ENCODE measurements around the gene ELMOD3. TPM values are rescaled to one million over a fixed set of nuclear protein-coding genes. Genes with fewer than 3 reads are reported as not detected.
"Not testable (repeated sequence)": the region's sequence is repeated elsewhere in the genome, so short reads cannot be mapped to it uniquely, and the experiment has no call there.

Gene ELMOD3
- total RNA-seq, 1 donor from 2014 or later = 17.1 TPM

GRCh38 chr2:85367180-85367579 lies 12.6 kb downstream of the ELMOD3 start:
- no peak for FAIRE-seq

GRCh38 chr2:85368921-85369320 lies 14.4 kb downstream of the ELMOD3 start:
- FAIRE-seq = no peak
- no peak for DNase-seq (ENCODE audit: low spot score in 2 of 2)

More at GRCh38 chr2:85367180-85367579, 12.6 kb downstream of the ELMOD3 start:
- no peak for DNase-seq (ENCODE audit: low spot score in 2 of 2)

GRCh38 chr2:85369500-85369899 lies 14.9 kb downstream of the ELMOD3 start:
- DNase-seq (ENCODE audit: low spot score in 2 of 2) = no peak
- no peak for FAIRE-seq

- DNase-seq (ENCODE audit: low spot score in 2 of 2) (no peak), FAIRE-seq (no peak)
Observed at GRCh38 chr2:85371045-85371444, 16.5 kb downstream of the ELMOD3 start.

GRCh38 chr2:85376291-85377065 lies 21.9 kb downstream of the ELMOD3 start:
- DNase-seq (ENCODE audit: low spot score in 2 of 2) (no peak), FAIRE-seq (no peak)

GRCh38 chr2:85377083-85377482 lies 22.5 kb downstream of the ELMOD3 start:
- DNase-seq (ENCODE audit: low spot score in 2 of 2) = no peak
- no peak for FAIRE-seq

GRCh38 chr2:85378257-85378656 lies 23.7 kb downstream of the ELMOD3 start:
- DNase-seq (ENCODE audit: low spot score in 2 of 2) = no peak
- no peak for FAIRE-seq

GRCh38 chr2:85380048-85380447 lies 25.5 kb downstream of the ELMOD3 start:
- DNase-seq (ENCODE audit: low spot score in 2 of 2) (no peak), FAIRE-seq (no peak)

- FAIRE-seq; DNase-seq (ENCODE audit: low spot score in 2 of 2): not testable (repeated sequence)
Observed at GRCh38 chr2:85383151-85383550, 28.6 kb downstream of the ELMOD3 start.

GRCh38 chr2:85383850-85384249 lies 29.3 kb downstream of the ELMOD3 start:
- FAIRE-seq (no peak), DNase-seq (ENCODE audit: low spot score in 2 of 2) (no peak)

- FAIRE-seq = no peak
- no peak for DNase-seq (ENCODE audit: low spot score in 2 of 2)
Observed at GRCh38 chr2:85385746-85386145, 31.2 kb downstream of the ELMOD3 start.

GRCh38 chr2:85387754-85388153 lies 33.2 kb downstream of the ELMOD3 start:
- FAIRE-seq (no peak), DNase-seq (ENCODE audit: low spot score in 2 of 2) (no peak)

- FAIRE-seq = no peak
- DNase-seq (ENCODE audit: low spot score in 2 of 2) = no peak
Observed at GRCh38 chr2:85388878-85389538, 34.4 kb downstream of the ELMOD3 start.

- no peak for DNase-seq (ENCODE audit: low spot score in 2 of 2)
- no peak for FAIRE-seq
Observed at GRCh38 chr2:85390941-85391669, 36.5 kb downstream of the ELMOD3 start.

GRCh38 chr2:85393836-85394235 lies 39.3 kb downstream of the ELMOD3 start:
- FAIRE-seq = no peak
- DNase-seq (ENCODE audit: low spot score in 2 of 2) = no peak

GRCh38 chr2:85394261-85394681 lies 39.7 kb downstream of the ELMOD3 start:
- no peak for FAIRE-seq
- no peak for DNase-seq (ENCODE audit: low spot score in 2 of 2)

GRCh38 chr2:85394976-85395375 lies 40.4 kb downstream of the ELMOD3 start:
- FAIRE-seq (no peak), DNase-seq (ENCODE audit: low spot score in 2 of 2) (no peak)

GRCh38 chr2:85395912-85396475 lies 41.4 kb downstream of the ELMOD3 start:
- no peak for DNase-seq (ENCODE audit: low spot score in 2 of 2)
- no peak for FAIRE-seq

GRCh38 chr2:85396531-85397470 lies 42.2 kb downstream of the ELMOD3 start:
- FAIRE-seq = no peak

GRCh38 chr2:85397925-85398331 lies 43.4 kb downstream of the ELMOD3 start:
- FAIRE-seq (no peak), DNase-seq (ENCODE audit: low spot score in 2 of 2) (no peak)

More at GRCh38 chr2:85396531-85397470, 42.2 kb downstream of the ELMOD3 start:
- DNase-seq (ENCODE audit: low spot score in 2 of 2) = no peak

Measured in frontal cortex (tissue), 4 donors.